Right lobe of liver (tissue), 6 donors: ENCODE results near the gene HPCAL4. TPM values are rescaled to one million over a fixed set of nuclear protein-coding genes. Genes with fewer than 3 reads are reported as not detected.

Source experiments
- ATAC-seq, 4 donors: fragments of 200-7000 bp; cut with Tn5 transposase; one replicate each; pipeline ENCODE4 v1.9.1; 2020; ENCODE audit warnings: mild to moderate bottlenecking in 4 of 4, moderate library complexity in 4 of 4
- DNase-seq, 3 donors: peaks; one replicate each; pipeline ENCODE4 v3.0.0-alpha.2; 2020
- H3K27ac ChIP-seq, 3 donors: fragments of 200-600 bp; one replicate each; pipeline ENCODE4 v1.8.0; 2022
- H3K27me3 ChIP-seq, 2 donors: fragments of 200-600 bp; one replicate each; pipeline ENCODE4 v1.8.0; 2022
- H3K36me3 ChIP-seq, 4 donors: fragments of 200-600 bp; sonication (generic) in 1 of 4; one replicate each; pipeline versions ENCODE4 v1.5.1 to v1.8.0; 2017 to 2022; ENCODE audit warnings: control low read depth in 1 of 4
- H3K4me1 ChIP-seq, 4 donors: fragments of 200-600 bp; sonication (generic) in 1 of 4; one replicate each; pipeline versions ENCODE4 v1.5.1 to v1.8.0; 2017 to 2022; ENCODE audit warnings: control low read depth in 1 of 4
- H3K4me3 ChIP-seq, 3 donors: fragments of 200-600 bp; one replicate each; pipeline ENCODE4 v1.8.0; 2022
- H3K9me3 ChIP-seq, 4 donors: fragments of 200-600 bp; sonication (generic) in 1 of 4; one replicate each; pipeline versions ENCODE4 v1.5.1 to v1.8.0; 2017 to 2022; ENCODE audit warnings: control low read depth in 1 of 4
- CTCF ChIP-seq, 4 donors: fragments of 200-600 bp in 3 of 4; fragments of 450-650 bp in 1 of 4; IDR thresholded peaks; one replicate each; pipeline versions ENCODE4 v1.5.1 to v1.8.0; 2016 to 2022; ENCODE audit warnings: antibody characterized with exemption in 4 of 4, mild to moderate bottlenecking in 2 of 4
- POLR2A ChIP-seq: fragments of 450-650 bp; IDR thresholded peaks from one replicate; pipeline ENCODE4 v1.6.1; 2017; ENCODE audit warnings: antibody characterized with exemption, mild to moderate bottlenecking
- WGBS: methylation state at CpG from one replicate; pipeline ENCODE4 v1.1.6; 2018; ENCODE audit warnings: low coverage, low lambda C conversion rate; ENCODE audit not compliant: insufficient coverage; ENCODE audit errors: missing lambda C conversion rate; 5-methylcytosine and 5-hydroxymethylcytosine counted together
- intact Hi-C, 2 donors: fragments of 100-400 bp; cut with DNase I; formaldehyde crosslinking; loops; one replicate each; pipeline versions ENCODE4 v1.11.2 to v1.14.1; 2022
- total RNA-seq, 6 experiments: library from RNA; depleted of rRNA in 2 of 6; stranded (reverse); fragments of >200 nt in 2 of 6; fragmentation: NEBNext Ultra II Directional in 3 of 6; extraction: Animal tissue kit (Norgen Biotek cat#: 25700) in 3 of 6; gene quantifications; one replicate each; pipeline versions ENCODE4 v1.1.0 to v1.2.4, GENCODE V29; 2016 to 2023
- donor health status: DM: no; HTN: yes; CAD: no.
- donor health status: DM: no; HTN: no; CAD: no.
- donor health status: DM: no; HTN: no; CAD: no.
- donor health status: DM: no; HTN: yes; CAD: no.
- donor health status: DM: no; HTN: yes; CAD: no.

The HPCAL4 gene
- total RNA-seq, 6 experiments from 2014 or later: not detected

DNA sequence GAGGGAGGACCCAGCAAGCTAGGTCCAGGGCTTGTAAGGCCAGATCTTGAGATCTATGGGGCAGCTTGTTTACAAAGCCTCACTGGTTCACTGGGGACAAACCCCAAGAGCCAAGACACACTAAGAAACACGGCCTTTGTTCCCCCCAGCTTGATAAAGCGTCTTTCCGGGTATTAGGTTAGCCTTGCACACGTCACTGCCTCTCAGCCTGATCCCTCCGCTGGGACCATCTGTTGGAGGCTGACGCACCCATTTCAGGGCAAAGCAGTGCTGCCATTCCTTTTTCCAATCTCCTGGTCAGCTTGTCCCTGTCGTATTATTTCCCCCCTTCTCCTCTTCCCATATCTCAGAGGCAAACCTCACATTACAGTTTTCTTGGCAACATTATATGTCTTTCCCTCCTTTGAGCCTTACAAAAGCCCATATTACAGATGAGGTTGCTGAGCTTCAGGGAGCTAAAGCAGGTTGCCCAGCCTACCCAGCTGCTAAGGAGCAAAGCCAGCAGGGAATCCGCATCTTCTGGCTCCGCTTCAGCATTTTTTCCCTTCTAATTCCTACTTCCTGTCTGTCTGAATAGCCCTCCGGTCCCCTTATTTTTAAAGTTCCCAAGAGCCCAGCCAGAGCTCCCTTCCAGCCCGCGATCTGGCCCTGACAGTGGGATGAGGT lies 55.9 kb downstream of the HPCAL4 start:
- Histone ChIP-seq H3K9me3 (no peaks in the 10 kb centered on the region), H3K36me3 (no peaks in the 10 kb centered on the region), H3K27ac (no peak overlapping the region), H3K27me3 (no peaks in the 10 kb centered on the region), H3K4me3 (no peak overlapping the region), H3K4me1 (no peaks in the 10 kb centered on the region)
- 63% methylated on average over 11 of the region's 12 CpGs for WGBS
- DNase-seq: no peak
- no peak for ATAC-seq
- intact Hi-C loops: no loop called here
- TF ChIP-seq CTCF (IDR thresholded peaks at IDR 0.05): no peak
- TF ChIP-seq POLR2A: no peak

GRCh38 chr1:39633422-39633821 lies 57.8 kb downstream of the HPCAL4 start:
- WGBS: 80% methylated on average over 1 of the region's 3 CpGs
- H3K4me3 ChIP-seq: no peak overlapping the region

DNA sequence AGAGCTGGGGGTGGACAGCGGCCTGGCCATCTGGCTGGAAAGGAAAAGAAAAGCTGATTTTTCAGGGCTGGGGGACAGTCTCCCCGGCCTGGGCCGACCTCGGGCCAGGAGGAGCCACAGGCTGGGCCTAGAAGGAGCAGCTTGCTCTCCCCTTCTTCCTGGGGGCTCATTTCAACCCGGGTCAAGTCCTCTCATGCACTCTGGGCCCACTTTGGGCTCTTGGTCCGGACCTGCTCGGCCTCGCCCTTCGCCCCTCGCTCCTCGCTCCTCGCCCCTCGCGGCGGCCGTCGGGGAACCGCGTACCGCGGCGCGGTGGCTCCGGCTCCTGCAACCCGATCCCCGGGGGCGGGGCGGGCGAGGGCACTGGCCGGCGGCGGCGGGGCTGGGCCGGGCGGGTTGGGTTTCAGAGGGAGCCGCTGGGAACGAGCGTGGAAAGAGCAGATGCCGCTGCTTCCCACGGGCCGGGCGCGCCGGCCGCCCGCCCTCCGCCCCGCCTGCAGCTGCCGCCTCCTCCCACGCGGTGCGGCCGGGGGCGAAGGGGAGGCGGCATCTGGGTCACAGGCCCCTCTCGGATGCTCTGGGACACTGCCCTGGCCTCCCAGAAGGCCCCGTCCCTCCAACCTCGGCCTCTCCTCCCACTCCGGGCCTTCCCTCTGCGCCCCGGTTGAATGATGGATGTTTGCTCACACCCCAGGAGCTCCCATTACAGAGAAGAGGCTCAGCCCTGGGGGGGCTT lies 58.4 kb downstream of the HPCAL4 start:
- no peaks in the 10 kb centered on the region for H3K4me1 ChIP-seq
- peak; percentile 63 to 74 (median 66) for ATAC-seq
- H3K9me3 ChIP-seq: no peaks in the 10 kb centered on the region
- WGBS: 71% methylated on average over 1 of the region's 61 CpGs
- H3K27ac ChIP-seq: no peak overlapping the region
- TF ChIP-seq CTCF (IDR thresholded peaks at IDR 0.05) (no peak), POLR2A (no peak)
- H3K4me3 ChIP-seq: no peak overlapping the region
- H3K36me3 ChIP-seq: no peaks in the 10 kb centered on the region
- DNase-seq: peak in 2 of 3 donors; percentile 40 to 60
- no peaks in the 10 kb centered on the region for H3K27me3 ChIP-seq
- intact Hi-C loops: no loop called here

More at GRCh38 chr1:39633422-39633821, 57.8 kb downstream of the HPCAL4 start:
- ATAC-seq (no peak), DNase-seq (no peak)
- Histone ChIP-seq H3K9me3 (no peaks in the 10 kb centered on the region), H3K4me1 (no peaks in the 10 kb centered on the region), H3K27me3 (no peaks in the 10 kb centered on the region), H3K27ac (no peak overlapping the region), H3K36me3 (no peaks in the 10 kb centered on the region)
- intact Hi-C loops: no loop called here
- TF ChIP-seq POLR2A (no peak), CTCF (IDR thresholded peaks at IDR 0.05) (no peak)

DNA sequence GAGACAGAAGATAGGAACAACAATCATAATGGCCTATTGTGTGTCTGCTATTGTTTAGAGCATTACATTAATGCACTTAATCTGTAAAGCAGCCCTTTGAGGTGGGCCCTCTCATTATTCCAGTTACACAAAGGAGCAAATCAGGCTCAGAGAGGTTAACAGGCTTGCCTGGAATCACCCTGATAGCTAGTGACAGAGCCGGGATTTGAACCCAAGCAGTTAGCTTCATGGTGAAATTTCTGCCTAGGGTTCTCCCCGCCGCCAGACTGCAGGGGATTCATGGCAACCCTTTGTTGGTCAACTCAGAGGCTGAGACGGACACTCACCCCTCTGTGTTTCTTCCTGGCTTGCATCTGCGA lies 58.9 kb downstream of the HPCAL4 start:
- TF ChIP-seq POLR2A: no peak
- no peak for TF ChIP-seq CTCF (IDR thresholded peaks at IDR 0.05)
- no peaks in the 10 kb centered on the region for H3K4me1 ChIP-seq
- 76% methylated on average over 3 of the region's 5 CpGs for WGBS
- H3K27me3 ChIP-seq: no peaks in the 10 kb centered on the region
- DNase-seq: no peak
- no peaks in the 10 kb centered on the region for H3K9me3 ChIP-seq
- no peak overlapping the region for H3K27ac ChIP-seq
- H3K36me3 ChIP-seq: no peaks in the 10 kb centered on the region
- intact Hi-C loops: no loop called here
- no peak for ATAC-seq
- H3K4me3 ChIP-seq: no peak overlapping the region
